ENCODE measurements around the gene THPO.

The THPO gene

GRCh38 chr3:184328516-184328915 is 49.5 kb downstream of the THPO start:
- no peak for DNase-seq

GRCh38 chr3:184327171-184327570 is 50.8 kb downstream of the THPO start:
- DNase-seq = no peak

GRCh38 chr3:184325715-184326369 is 52.2 kb downstream of the THPO start:
- DNase-seq = peak; percentile 65

GRCh38 chr3:184325269-184325668 is 52.7 kb downstream of the THPO start:
- DNase-seq = no peak

GRCh38 chr3:184323696-184324095 is 54.3 kb downstream of the THPO start:
- no peak for DNase-seq

- no peak for DNase-seq
Observed at GRCh38 chr3:184322731-184323487, 55.1 kb downstream of the THPO start.
